Mesenchymal stem cell (in vitro differentiated cells and primary cell): ENCODE measurements around the gene ZNF691.
"Not testable (repeated sequence)": the region's sequence is repeated elsewhere in the genome, so short reads cannot be mapped to it uniquely, and the experiment has no call there.

Experiments
- DNase-seq: peaks from one replicate; pipeline ENCODE4 v3.0.0-alpha.2; 2013
- H2AFZ ChIP-seq: one replicate; pipeline ENCODE4 v1.6.1; 2013; ENCODE audit warnings: low read depth, mild to moderate bottlenecking, control low read depth, inconsistent platforms, low read length, moderate library complexity
- H2AK5ac ChIP-seq: 2 replicates; pipeline ENCODE4 v1.6.1; 2013; ENCODE audit warnings: low read length, moderate library complexity, mild to moderate bottlenecking, inconsistent platforms; ENCODE audit not compliant: severe bottlenecking
- H2BK120ac ChIP-seq: one replicate; pipeline ENCODE4 v1.6.1; 2013; ENCODE audit warnings: low read depth, mild to moderate bottlenecking, inconsistent platforms, low read length, moderate library complexity
- H2BK12ac ChIP-seq, 2 experiments: one replicate each; pipeline ENCODE4 v1.6.1; 2013; ENCODE audit warnings: inconsistent platforms in 2 of 2, low read length in 2 of 2, mild to moderate bottlenecking in 2 of 2, moderate library complexity in 2 of 2, control low read depth in 1 of 2
- H2BK15ac ChIP-seq: one replicate; pipeline ENCODE4 v1.6.1; 2013; ENCODE audit warnings: mild to moderate bottlenecking, low read depth, inconsistent platforms; ENCODE audit not compliant: poor library complexity, severe bottlenecking
- H2BK5ac ChIP-seq: 2 replicates; pipeline ENCODE4 v1.6.1; 2013; ENCODE audit warnings: low read depth, mild to moderate bottlenecking, low read length, control low read depth, inconsistent platforms; ENCODE audit not compliant: poor library complexity, severe bottlenecking
- H3K14ac ChIP-seq, 2 experiments: one replicate each; pipeline ENCODE4 v1.6.1; 2013; ENCODE audit warnings: inconsistent platforms in 2 of 2, low read length in 2 of 2, control low read depth in 1 of 2, mild to moderate bottlenecking in 1 of 2, moderate library complexity in 1 of 2
- H3K18ac ChIP-seq, 2 experiments: one replicate each; pipeline ENCODE4 v1.6.1; 2013; ENCODE audit warnings: inconsistent platforms in 2 of 2, low read length in 2 of 2, control low read depth in 1 of 2, low read depth in 1 of 2, mild to moderate bottlenecking in 1 of 2
- H3K23ac ChIP-seq, 2 experiments: one replicate each; pipeline ENCODE4 v1.6.1; 2013; ENCODE audit warnings: inconsistent platforms in 2 of 2, low read length in 2 of 2, mild to moderate bottlenecking in 2 of 2, moderate library complexity in 2 of 2, control low read depth in 1 of 2
- H3K27ac ChIP-seq: 2 replicates; pipeline ENCODE4 v1.5.1; 2013; ENCODE audit warnings: mild to moderate bottlenecking, moderate library complexity, low read length, control low read depth, inconsistent platforms; ENCODE audit not compliant: poor library complexity, severe bottlenecking
- H3K27me3 ChIP-seq, 2 experiments: 2 replicates each; pipeline versions ENCODE4 v1.6.1 to v1.7.0; 2013; ENCODE audit warnings: low read length in 2 of 2, mild to moderate bottlenecking in 2 of 2, moderate library complexity in 2 of 2, control low read depth in 1 of 2, inconsistent platforms in 1 of 2; ENCODE audit not compliant: control insufficient read depth in 1 of 2, insufficient read depth in 1 of 2
- H3K36me3 ChIP-seq, 2 experiments: 2 replicates each; pipeline versions ENCODE4 v1.6.1 to v1.7.0; 2013; ENCODE audit warnings: low read length in 2 of 2, control low read depth in 1 of 2, inconsistent platforms in 1 of 2, low read depth in 1 of 2, mild to moderate bottlenecking in 1 of 2; ENCODE audit not compliant: insufficient read depth in 2 of 2, control insufficient read depth in 1 of 2
- H3K4ac ChIP-seq, 2 experiments: one replicate each; pipeline ENCODE4 v1.6.1; 2013; ENCODE audit warnings: inconsistent platforms in 2 of 2, low read length in 2 of 2, mild to moderate bottlenecking in 2 of 2, moderate library complexity in 2 of 2, control low read depth in 1 of 2, low read depth in 1 of 2
- H3K4me1 ChIP-seq: 2 replicates; pipeline ENCODE4 v1.6.1; 2013; ENCODE audit warnings: low read depth, low read length, control low read depth; ENCODE audit not compliant: control insufficient read depth, insufficient read depth
- H3K4me2 ChIP-seq: 2 replicates; pipeline ENCODE4 v1.6.1; 2013; ENCODE audit warnings: low read length, mild to moderate bottlenecking, inconsistent platforms; ENCODE audit not compliant: poor library complexity, severe bottlenecking
- H3K4me3 ChIP-seq, 2 experiments: 2 replicates each; pipeline versions ENCODE4 v1.5.1 to v1.7.0; 2013; ENCODE audit warnings: low read length in 2 of 2, mild to moderate bottlenecking in 2 of 2, control low read depth in 1 of 2, low read depth in 1 of 2; ENCODE audit not compliant: insufficient read depth in 1 of 2
- H3K79me1 ChIP-seq: replicated peaks from 2 replicates; pipeline ENCODE4 v1.6.1; 2013; ENCODE audit warnings: mild to moderate bottlenecking, control low read depth, low read length, inconsistent platforms; ENCODE audit not compliant: poor library complexity, severe bottlenecking
- H3K9ac ChIP-seq: 2 replicates; pipeline ENCODE4 v1.7.0; 2013; ENCODE audit warnings: mild to moderate bottlenecking, low read length, moderate library complexity
- H3K9me3 ChIP-seq: 2 replicates; pipeline ENCODE4 v1.7.0; 2013; ENCODE audit warnings: mild to moderate bottlenecking, low read length; ENCODE audit not compliant: control insufficient read depth
- H4K8ac ChIP-seq: one replicate; pipeline ENCODE4 v1.6.1; 2013; ENCODE audit warnings: inconsistent platforms, mild to moderate bottlenecking, low read length, moderate library complexity
- H4K91ac ChIP-seq: one replicate; pipeline ENCODE4 v1.6.1; 2013; ENCODE audit warnings: mild to moderate bottlenecking, low read length, inconsistent platforms
- WGBS: methylation state at CpG from one replicate; pipeline ENCODE4 v1.1.7; 2013; ENCODE audit warnings: mixed read lengths; 5-methylcytosine and 5-hydroxymethylcytosine counted together

ZNF691 gene

GRCh38 chr1:42859366-42859765 lies 13.0 kb downstream of the ZNF691 start:
- not testable (repeated sequence) for H2BK5ac ChIP-seq, H2AFZ ChIP-seq, H3K4me1 ChIP-seq, H3K23ac ChIP-seq, H3K27ac ChIP-seq, H3K27me3 ChIP-seq, H3K14ac ChIP-seq, H3K9ac ChIP-seq, H3K4me3 ChIP-seq, H3K4me2 ChIP-seq, H4K8ac ChIP-seq, H2BK15ac ChIP-seq, H4K91ac ChIP-seq, H3K36me3 ChIP-seq, H2BK120ac ChIP-seq, H3K79me1 ChIP-seq, H3K18ac ChIP-seq, H2AK5ac ChIP-seq, DNase-seq, H2BK12ac ChIP-seq, H3K4ac ChIP-seq
- WGBS: 87% methylated on average over 5 of the region's 5 CpGs
- H3K9me3 ChIP-seq: peaks cover 13% of the 10 kb centered on the region

- no peaks in the 10 kb centered on the region for H3K79me1 ChIP-seq
- no peak overlapping the region for H3K23ac ChIP-seq
- H2BK5ac ChIP-seq: no peak overlapping the region
- H2BK15ac ChIP-seq: no peak overlapping the region
- peaks cover 13% of the 10 kb centered on the region for H3K9me3 ChIP-seq
- H2BK120ac ChIP-seq: no peak overlapping the region
- no peak overlapping the region for H4K91ac ChIP-seq
- H2AFZ ChIP-seq: no peak overlapping the region
- H2AK5ac ChIP-seq: no peak overlapping the region
- no peak overlapping the region for H3K9ac ChIP-seq
- no peak overlapping the region for H3K4ac ChIP-seq
- no peak overlapping the region for H3K27ac ChIP-seq
- H3K27me3 ChIP-seq: peaks cover 8 to 9% of the 10 kb centered on the region in 2 experiments
- WGBS: 71% methylated on average over 4 of the region's 4 CpGs
- no peaks in the 10 kb centered on the region for H3K4me1 ChIP-seq
- no peak overlapping the region for H3K18ac ChIP-seq
- no peak for DNase-seq
- H4K8ac ChIP-seq: no peak overlapping the region
- no peak overlapping the region for H2BK12ac ChIP-seq
- no peaks in the 10 kb centered on the region for H3K36me3 ChIP-seq
- no peak overlapping the region for H3K14ac ChIP-seq
- H3K4me3 ChIP-seq: no peak overlapping the region
- H3K4me2 ChIP-seq: no peak overlapping the region
Measured at GRCh38 chr1:42860339-42861013, 14.1 kb downstream of the ZNF691 start.

- Histone ChIP-seq H3K23ac (no peak overlapping the region), H3K79me1 (no peaks in the 10 kb centered on the region), H3K18ac (no peak overlapping the region), H2AK5ac (no peak overlapping the region), H3K36me3 (no peaks in the 10 kb centered on the region), H2BK12ac (no peak overlapping the region), H4K91ac (no peak overlapping the region), H3K4me3 (no peak overlapping the region), H4K8ac (no peak overlapping the region), H3K9me3 (peaks cover 13% of the 10 kb centered on the region), H2BK120ac (no peak overlapping the region), H3K14ac (no peak overlapping the region), H3K9ac (no peak overlapping the region), H3K4me2 (no peak overlapping the region), H2BK15ac (no peak overlapping the region), H3K4ac (no peak overlapping the region), H3K27me3 (peaks cover 8 to 10% of the 10 kb centered on the region in 2 experiments), H3K27ac (no peak overlapping the region), H3K4me1 (no peaks in the 10 kb centered on the region), H2AFZ (no peak overlapping the region), H2BK5ac (no peak overlapping the region)
- no peak for DNase-seq
Measured at GRCh38 chr1:42861014-42861399, 14.6 kb downstream of the ZNF691 start.

- H3K4me1 ChIP-seq: no peaks in the 10 kb centered on the region
- H3K18ac ChIP-seq: no peak overlapping the region
- H2BK12ac ChIP-seq: no peak overlapping the region
- no peaks in the 10 kb centered on the region for H3K79me1 ChIP-seq
- no peak for DNase-seq
- no peak overlapping the region for H3K9ac ChIP-seq
- H3K4ac ChIP-seq: no peak overlapping the region
- H2BK120ac ChIP-seq: no peak overlapping the region
- no peak overlapping the region for H4K8ac ChIP-seq
- 68% methylated on average over 4 of the region's 5 CpGs for WGBS
- H2AK5ac ChIP-seq: no peak overlapping the region
- H3K4me2 ChIP-seq: no peak overlapping the region
- H2AFZ ChIP-seq: no peak overlapping the region
- H2BK5ac ChIP-seq: no peak overlapping the region
- no peak overlapping the region for H3K27ac ChIP-seq
- H2BK15ac ChIP-seq: no peak overlapping the region
- no peaks in the 10 kb centered on the region for H3K36me3 ChIP-seq
- peaks cover 4 to 10% of the 10 kb centered on the region in 2 experiments for H3K27me3 ChIP-seq
- no peaks in the 10 kb centered on the region for H3K9me3 ChIP-seq
- no peak overlapping the region for H3K14ac ChIP-seq
- H4K91ac ChIP-seq: no peak overlapping the region
- H3K23ac ChIP-seq: no peak overlapping the region
- H3K4me3 ChIP-seq: no peak overlapping the region
Measured at GRCh38 chr1:42866549-42866948, 20.1 kb downstream of the ZNF691 start.
